UCSD-AML1 (cell line): ENCODE data around the gene C1QC.

ENCODE experiments used
- DNase-seq: peaks from one replicate; lab custom pipeline; 2025; ENCODE audit not compliant: unreplicated experiment; lab: John Stamatoyannopoulos, UW

The C1QC gene

GRCh38 chr1:22676916-22677583, 33.6 kb downstream of the C1QC start:
- DNase-seq, result no peak

- DNase-seq, result no peak
These were observed 34.8 kb downstream of the C1QC start for GRCh38 chr1:22677931-22678896.

- no peak for DNase-seq
These were observed 37.3 kb downstream of the C1QC start for GRCh38 chr1:22680726-22681125.

GRCh38 chr1:22681556-22682276, 38.3 kb downstream of the C1QC start:
- no peak for DNase-seq

- DNase-seq, result no peak
These were observed 40.1 kb downstream of the C1QC start for GRCh38 chr1:22683547-22683946.

GRCh38 chr1:22685591-22686059, 42.2 kb downstream of the C1QC start:
- DNase-seq, result no peak

GRCh38 chr1:22687191-22687590, 43.8 kb downstream of the C1QC start:
- DNase-seq, result no peak

- DNase-seq, result no peak
These were observed 45.0 kb downstream of the C1QC start for GRCh38 chr1:22688466-22688865.

- no peak for DNase-seq
These were observed 46.1 kb downstream of the C1QC start for GRCh38 chr1:22689505-22689904.

GRCh38 chr1:22691031-22691753, 47.8 kb downstream of the C1QC start:
- no peak for DNase-seq

- DNase-seq, result no peak
These were observed 50.7 kb downstream of the C1QC start for GRCh38 chr1:22694172-22694571.

GRCh38 chr1:22696610-22697009, 53.2 kb downstream of the C1QC start:
- DNase-seq, result no peak
